ENCODE data around the gene ARHGAP24. TPM values are rescaled to one million over a fixed set of nuclear protein-coding genes. Genes with fewer than 3 reads are reported as not detected.

ARHGAP24 gene
- total and polyA plus RNA-seq, 2 of the 13 experiments (the other 11 are each of a cell fraction or from before 2014, with no cell fraction given) = 0.07 to 0.55 TPM

- no TSS peak for BruUV-seq (replicated peaks)
Observed at GRCh38 chr4:85697854-85698253, 222.9 kb downstream of the ARHGAP24 start.

More at GRCh38 chr4:85697854-85698253, 222.9 kb downstream of the ARHGAP24 start:
- no peaks in the 10 kb centered on the region for H4K20me1 ChIP-seq (ENCODE audit: insufficient read depth, low read length)
- ATAC-seq (no peak), FAIRE-seq (no peak), DNase-seq (ENCODE audit: low spot score) (no peak)
- intact Hi-C loops (cut with micrococcal nuclease; ENCODE audit: unreplicated experiment) (no loop called here), in situ Hi-C loops (cut with HindIII; ENCODE audit: extremely low pct_ligation_motif_present, low pct_unique_long_range_greater_than_20kb) (no loop called here)
- TF ChIP-seq FOXM1 (CRISPR knock-in tag; IDR thresholded peaks at IDR 0.05) (no peak), ZFP36L2 (CRISPR knock-in tag; IDR thresholded peaks at IDR 0.05) (no peak), TGIF2 (CRISPR knock-in tag; IDR thresholded peaks at IDR 0.05) (no peak), RARA (CRISPR knock-in tag; IDR thresholded peaks at IDR 0.05) (no peak), ARNTL (CRISPR knock-in tag; IDR thresholded peaks at IDR 0.05) (no peak), ZNF574 (CRISPR knock-in tag; IDR thresholded peaks at IDR 0.05) (no peak), SNAPC2 (CRISPR knock-in tag; IDR thresholded peaks at IDR 0.05) (no peak), E2F2 (CRISPR knock-in tag; IDR thresholded peaks at IDR 0.05; ENCODE audit: borderline replicate concordance) (no peak), MAFF (IDR thresholded peaks at IDR 0.05; ENCODE audit: low read depth, low read length) (no peak), TAF15 (IDR thresholded peaks at IDR 0.05; ENCODE audit: low read depth, low read length, poor library complexity, severe bottlenecking) (no peak), ZNF740 (CRISPR knock-in tag; IDR thresholded peaks at IDR 0.05) (no peak), ZHX1 (CRISPR knock-in tag; IDR thresholded peaks at IDR 0.05; ENCODE audit: low read depth) (no peak), ZNF569 (CRISPR knock-in tag; IDR thresholded peaks at IDR 0.05; ENCODE audit: borderline replicate concordance) (no peak), ZNF430 (CRISPR knock-in tag; IDR thresholded peaks at IDR 0.05) (no peak), ZBTB49 (CRISPR knock-in tag; IDR thresholded peaks at IDR 0.05; ENCODE audit: borderline replicate concordance) (no peak)
- H3K9me3 ChIP-seq (ENCODE audit: low read length) = 0 out of 2 replicates have a peak, but pooled peaks cover 13% of the 10 kb centered on the region
- H3K27ac ChIP-seq (ENCODE audit: extremely low read length, insufficient read depth, low read length) = no peak overlapping the region
- H2AFZ ChIP-seq (ENCODE audit: low read length) = no peak overlapping the region
- no peaks in the 10 kb centered on the region for H3K79me2 ChIP-seq (ENCODE audit: insufficient read depth, low read length)
- ChIA-PET CTCF (ENCODE audit: low intra/inter-chr PET ratio, low total read pairs) (no interaction called here), POLR2A (no interaction called here)
- no peak overlapping the region for H3K4me2 ChIP-seq (ENCODE audit: low read depth, low read length)
- no peak overlapping the region for H3K9ac ChIP-seq (ENCODE audit: insufficient read depth, low read depth, low read length)
- no peaks in the 10 kb centered on the region for H3K4me1 ChIP-seq (ENCODE audit: insufficient read depth, low read length)
- no peaks in the 10 kb centered on the region for H3K36me3 ChIP-seq (replicated peaks in 1 of 2; ENCODE audit: control insufficient read depth in 1 of 2, insufficient read depth in 2 of 2, low read length in 2 of 2)
- H3K27me3 ChIP-seq (ENCODE audit: control insufficient read depth in 1 of 2, insufficient read depth in 2 of 2, low read length in 2 of 2) = no peaks in the 10 kb centered on the region
- H3K4me3 ChIP-seq (replicated peaks in 1 of 3; ENCODE audit: insufficient read depth in 1 of 3, low read depth in 2 of 3, low read length in 3 of 3) = no peak overlapping the region

All from HepG2 (cell line).